Spleen (tissue), 7 donors: ENCODE measurements around the gene LRRC8B.

Experiments
- POLR2AphosphoS5 ChIP-seq, 3 donors: sonication (generic); formaldehyde crosslinking; IDR thresholded peaks; one replicate each; pipeline ENCODE4 v1.5.1; 2017; ENCODE audit warnings: antibody characterized with exemption in 3 of 3
- TF ChIP-seq, protein P1 (sequence below), 11 experiments: fragments of 200-600 bp in 7 of 11; fragments of 450-650 bp in 4 of 11; sonication (generic) in 4 of 11; IDR thresholded peaks in 8 of 11; conservative IDR thresholded peaks in 3 of 11; 1 replicate in 7 of 11; 2 replicates in 4 of 11; pipeline versions ENCODE4 v1.4.0 to v1.8.0; 2016 to 2021; ENCODE audit warnings: antibody characterized with exemption in 11 of 11, inconsistent platforms in 4 of 11, mild to moderate bottlenecking in 1 of 11
- donor health status: DM: no; HTN: no; CAD: no; lungs with moderate emphysema.
- donor health status: DM: no; HTN: no; CAD: no.
- donor health status: DM: no; HTN: no; CAD: no.

- TF ChIP-seq, protein P1, sequence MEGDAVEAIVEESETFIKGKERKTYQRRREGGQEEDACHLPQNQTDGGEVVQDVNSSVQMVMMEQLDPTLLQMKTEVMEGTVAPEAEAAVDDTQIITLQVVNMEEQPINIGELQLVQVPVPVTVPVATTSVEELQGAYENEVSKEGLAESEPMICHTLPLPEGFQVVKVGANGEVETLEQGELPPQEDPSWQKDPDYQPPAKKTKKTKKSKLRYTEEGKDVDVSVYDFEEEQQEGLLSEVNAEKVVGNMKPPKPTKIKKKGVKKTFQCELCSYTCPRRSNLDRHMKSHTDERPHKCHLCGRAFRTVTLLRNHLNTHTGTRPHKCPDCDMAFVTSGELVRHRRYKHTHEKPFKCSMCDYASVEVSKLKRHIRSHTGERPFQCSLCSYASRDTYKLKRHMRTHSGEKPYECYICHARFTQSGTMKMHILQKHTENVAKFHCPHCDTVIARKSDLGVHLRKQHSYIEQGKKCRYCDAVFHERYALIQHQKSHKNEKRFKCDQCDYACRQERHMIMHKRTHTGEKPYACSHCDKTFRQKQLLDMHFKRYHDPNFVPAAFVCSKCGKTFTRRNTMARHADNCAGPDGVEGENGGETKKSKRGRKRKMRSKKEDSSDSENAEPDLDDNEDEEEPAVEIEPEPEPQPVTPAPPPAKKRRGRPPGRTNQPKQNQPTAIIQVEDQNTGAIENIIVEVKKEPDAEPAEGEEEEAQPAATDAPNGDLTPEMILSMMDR (IDR thresholded peaks at IDR 0.05 in 8 of 11, conservative IDR thresholded peaks at IDR 0.05 in 3 of 11), result no peak
- no peak for TF ChIP-seq POLR2AphosphoS5 (IDR thresholded peaks at IDR 0.05)
Measured at GRCh38 chr1:89627596-89627962, 103.0 kb downstream of the LRRC8B start.
